HepG2 (cell line): ENCODE results near the gene EPN3. TPM values are rescaled to one million over a fixed set of nuclear protein-coding genes. Genes with fewer than 3 reads are reported as not detected.

ENCODE experiments used
- ETV5 ChIP-seq: IDR thresholded peaks from 2 replicates; pipeline ENCODE4 v1.6.1; 2018; ENCODE audit warnings: missing biosample characterization, missing genetic modification reagents, inconsistent platforms, borderline replicate concordance
- GABPB1 ChIP-seq: IDR thresholded peaks from 2 replicates; pipeline ENCODE4 v1.6.1; 2016; ENCODE audit warnings: mild to moderate bottlenecking, missing genetic modification reagents, moderate library complexity, missing compliant biosample characterization
- HNRNPLL ChIP-seq: fragments of 200-400 bp; formaldehyde crosslinking; IDR thresholded peaks from 2 replicates; pipeline ENCODE4 v1.6.1; 2017; ENCODE audit warnings: mild to moderate bottlenecking, low read depth, low read length; ENCODE audit not compliant: poor library complexity, severe bottlenecking
- KLF6 ChIP-seq: IDR thresholded peaks from 2 replicates; pipeline ENCODE4 v1.8.0; 2016; ENCODE audit warnings: missing biosample characterization, missing genetic modification reagents
- MBNL3 ChIP-seq: fragments of 250-450 bp; sonication (Bioruptor Pico); conservative IDR thresholded peaks from 2 replicates; pipeline ENCODE4 v1.8.0; 2022; ENCODE audit warnings: mild to moderate bottlenecking, inconsistent platforms
- SPEN ChIP-seq: sonication (generic); formaldehyde crosslinking; IDR thresholded peaks from 2 replicates; pipeline ENCODE4 v1.5.1; 2020; ENCODE audit warnings: low read depth, mild to moderate bottlenecking, missing genetic modification reagents
- TARDBP ChIP-seq: sonication (generic); formaldehyde crosslinking; IDR thresholded peaks from 2 replicates; pipeline ENCODE4 v1.8.0; 2022; ENCODE audit warnings: mild to moderate bottlenecking, missing genetic modification reagents
- YY1 ChIP-seq: IDR thresholded peaks from 2 replicates; pipeline ENCODE4 v1.6.1; 2011; ENCODE audit warnings: low read length, low read depth, moderate library complexity, mild to moderate bottlenecking; ENCODE audit not compliant: insufficient read depth, insufficient replicate concordance
- ZBTB7B ChIP-seq: sonication (generic); formaldehyde crosslinking; IDR thresholded peaks from 2 replicates; pipeline ENCODE4 v1.4.0; 2020; ENCODE audit warnings: missing genetic modification reagents
- ZNF7 ChIP-seq: IDR thresholded peaks from 2 replicates; pipeline ENCODE4 v1.6.1; 2016; ENCODE audit warnings: missing biosample characterization, missing genetic modification reagents
- polyA plus RNA-seq, 8 experiments: library from polyadenylated mRNA; depleted of rRNA in 3 of 8; stranded (reverse) in 7 of 8; unstranded in 1 of 8; fragments of >200 nt; fragmentation: Illumina TruSeq in 4 of 8; extraction: Trizol in 4 of 8; gene quantifications; 2 replicates each; pipeline versions ENCODE4 v1.2.1 to v1.2.3, GENCODE V29; 2011 to 2016; ENCODE audit warnings: low read depth in 4 of 8, missing spikeins in 1 of 8, mixed read lengths in 1 of 8; ENCODE audit not compliant: insufficient read depth in 1 of 8
- total RNA-seq, 5 experiments: library from RNA; depleted of rRNA; stranded (reverse); fragments of >200 nt; fragmentation: Illumina TruSeq; extraction: Trizol; gene quantifications; 2 replicates each; pipeline ENCODE4 v1.2.3, GENCODE V29; 2016; ENCODE audit warnings: low read depth in 1 of 5
- TF ChIP-seq, protein P1 (sequence below): conservative IDR thresholded peaks from 2 replicates; pipeline ENCODE4 v1.6.1; 2018; ENCODE audit warnings: missing genetic modification reagents
- TF ChIP-seq, protein P2 (sequence below): sonication (generic); formaldehyde crosslinking; IDR thresholded peaks from 2 replicates; pipeline ENCODE4 v1.4.0; 2020; ENCODE audit warnings: missing genetic modification reagents, borderline replicate concordance
- TF ChIP-seq, protein P3 (sequence below): sonication (generic); formaldehyde crosslinking; IDR thresholded peaks from 2 replicates; pipeline ENCODE4 v1.4.0; 2020; ENCODE audit warnings: missing genetic modification reagents
- TF ChIP-seq, protein P4 (sequence below): sonication (generic); formaldehyde crosslinking; IDR thresholded peaks from 2 replicates; pipeline ENCODE4 v1.8.0; 2022; ENCODE audit warnings: missing genetic modification reagents, mild to moderate bottlenecking, inconsistent platforms, borderline replicate concordance
- TF ChIP-seq, protein P5 (sequence below): sonication (generic); formaldehyde crosslinking; IDR thresholded peaks from 2 replicates; pipeline ENCODE4 v1.5.0; 2020; ENCODE audit warnings: missing genetic modification reagents
- TF ChIP-seq, protein P6 (sequence below): sonication (generic); formaldehyde crosslinking; IDR thresholded peaks from 2 replicates; pipeline ENCODE4 v1.5.1; 2020; ENCODE audit warnings: missing genetic modification reagents, mild to moderate bottlenecking, borderline replicate concordance

EPN3 gene
- total and polyA plus RNA-seq, 2 of the 13 experiments (the other 11 are each of a cell fraction or from before 2014, with no cell fraction given): 0.11 to 0.95 TPM

DNA sequence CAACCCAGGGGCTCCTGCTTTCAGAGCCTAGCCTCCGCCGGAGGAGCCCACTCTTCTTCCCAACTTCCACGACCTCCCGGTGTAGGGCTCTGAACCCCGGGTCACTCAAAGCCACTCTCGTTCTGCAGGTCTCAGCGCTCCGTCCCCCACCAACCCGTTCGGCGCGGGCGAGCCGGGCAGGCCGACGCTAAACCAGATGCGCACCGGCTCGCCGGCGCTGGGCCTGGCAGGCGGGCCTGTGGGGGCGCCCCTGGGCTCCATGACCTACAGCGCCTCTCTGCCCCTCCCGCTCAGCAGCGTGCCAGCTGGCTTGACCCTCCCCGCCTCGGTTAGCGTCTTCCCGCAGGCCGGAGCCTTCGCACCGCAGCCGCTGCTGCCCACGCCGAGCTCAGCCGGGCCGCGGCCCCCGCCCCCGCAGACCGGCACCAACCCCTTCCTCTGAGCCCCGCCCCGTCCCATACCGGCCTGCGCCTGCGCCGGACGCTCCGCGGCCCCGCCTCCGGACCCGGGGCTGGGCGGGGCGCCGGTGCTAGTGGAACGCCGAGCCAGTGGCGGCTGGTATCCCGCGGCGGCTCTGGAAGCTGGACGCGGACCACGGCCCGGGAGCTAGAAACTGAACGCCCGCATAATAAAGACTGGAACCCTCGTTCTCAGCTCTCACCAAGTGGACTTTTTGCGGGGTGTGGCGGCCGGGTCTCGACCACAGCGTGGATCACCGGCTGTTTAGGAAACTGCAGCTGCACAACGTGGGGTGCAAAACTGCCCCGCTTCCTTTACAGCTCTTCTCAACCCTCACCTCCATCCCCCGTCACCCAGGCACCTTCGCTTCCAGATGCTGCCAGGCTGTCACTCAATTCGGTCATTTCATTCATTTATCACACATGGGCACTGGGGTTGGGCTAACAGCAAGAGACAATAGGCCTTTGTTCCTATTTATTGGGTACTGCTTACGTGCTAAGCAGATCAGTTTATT is 9.5 kb downstream of the EPN3 start (continued):
- TF ChIP-seq, protein P1, sequence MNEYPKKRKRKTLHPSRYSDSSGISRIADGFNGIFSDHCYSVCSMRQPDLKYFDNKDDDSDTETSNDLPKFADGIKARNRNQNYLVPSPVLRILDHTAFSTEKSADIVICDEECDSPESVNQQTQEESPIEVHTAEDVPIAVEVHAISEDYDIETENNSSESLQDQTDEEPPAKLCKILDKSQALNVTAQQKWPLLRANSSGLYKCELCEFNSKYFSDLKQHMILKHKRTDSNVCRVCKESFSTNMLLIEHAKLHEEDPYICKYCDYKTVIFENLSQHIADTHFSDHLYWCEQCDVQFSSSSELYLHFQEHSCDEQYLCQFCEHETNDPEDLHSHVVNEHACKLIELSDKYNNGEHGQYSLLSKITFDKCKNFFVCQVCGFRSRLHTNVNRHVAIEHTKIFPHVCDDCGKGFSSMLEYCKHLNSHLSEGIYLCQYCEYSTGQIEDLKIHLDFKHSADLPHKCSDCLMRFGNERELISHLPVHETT: 0 out of 2 replicates have a peak, but pooled peaks have one; percentile 65
- TF ChIP-seq, protein P2, sequence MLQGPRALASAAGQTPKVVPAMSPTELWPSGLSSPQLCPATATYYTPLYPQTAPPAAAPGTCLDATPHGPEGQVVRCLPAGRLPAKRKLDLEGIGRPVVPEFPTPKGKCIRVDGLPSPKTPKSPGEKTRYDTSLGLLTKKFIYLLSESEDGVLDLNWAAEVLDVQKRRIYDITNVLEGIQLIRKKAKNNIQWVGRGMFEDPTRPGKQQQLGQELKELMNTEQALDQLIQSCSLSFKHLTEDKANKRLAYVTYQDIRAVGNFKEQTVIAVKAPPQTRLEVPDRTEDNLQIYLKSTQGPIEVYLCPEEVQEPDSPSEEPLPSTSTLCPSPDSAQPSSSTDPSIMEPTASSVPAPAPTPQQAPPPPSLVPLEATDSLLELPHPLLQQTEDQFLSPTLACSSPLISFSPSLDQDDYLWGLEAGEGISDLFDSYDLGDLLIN: no peak; the same call in 1 of the 2 replicates
- TF ChIP-seq, protein P3, sequence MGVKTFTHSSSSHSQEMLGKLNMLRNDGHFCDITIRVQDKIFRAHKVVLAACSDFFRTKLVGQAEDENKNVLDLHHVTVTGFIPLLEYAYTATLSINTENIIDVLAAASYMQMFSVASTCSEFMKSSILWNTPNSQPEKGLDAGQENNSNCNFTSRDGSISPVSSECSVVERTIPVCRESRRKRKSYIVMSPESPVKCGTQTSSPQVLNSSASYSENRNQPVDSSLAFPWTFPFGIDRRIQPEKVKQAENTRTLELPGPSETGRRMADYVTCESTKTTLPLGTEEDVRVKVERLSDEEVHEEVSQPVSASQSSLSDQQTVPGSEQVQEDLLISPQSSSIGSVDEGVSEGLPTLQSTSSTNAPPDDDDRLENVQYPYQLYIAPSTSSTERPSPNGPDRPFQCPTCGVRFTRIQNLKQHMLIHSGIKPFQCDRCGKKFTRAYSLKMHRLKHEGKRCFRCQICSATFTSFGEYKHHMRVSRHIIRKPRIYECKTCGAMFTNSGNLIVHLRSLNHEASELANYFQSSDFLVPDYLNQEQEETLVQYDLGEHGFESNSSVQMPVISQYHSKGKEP: 0 out of 2 replicates have a peak, but pooled peaks have one; percentile 41
- TF ChIP-seq GABPB1 (peak; percentile 82), ZBTB7B (CRISPR knock-in tag) (peak; percentile 66; the same call in 1 of the 2 replicates), HNRNPLL (peak; percentile 69), ZNF7 (CRISPR knock-in tag) (peak; percentile 44; the same call in 1 of the 2 replicates), SPEN (CRISPR knock-in tag) (peak; percentile 89), ETV5 (no peak; the same call in 1 of the 2 replicates), KLF6 (CRISPR knock-in tag) (peak; percentile 87), YY1 (peak; percentile 79), MBNL3 (no peak), TARDBP (CRISPR knock-in tag) (no peak; the same call in 1 of the 2 replicates)
- TF ChIP-seq, protein P4, sequence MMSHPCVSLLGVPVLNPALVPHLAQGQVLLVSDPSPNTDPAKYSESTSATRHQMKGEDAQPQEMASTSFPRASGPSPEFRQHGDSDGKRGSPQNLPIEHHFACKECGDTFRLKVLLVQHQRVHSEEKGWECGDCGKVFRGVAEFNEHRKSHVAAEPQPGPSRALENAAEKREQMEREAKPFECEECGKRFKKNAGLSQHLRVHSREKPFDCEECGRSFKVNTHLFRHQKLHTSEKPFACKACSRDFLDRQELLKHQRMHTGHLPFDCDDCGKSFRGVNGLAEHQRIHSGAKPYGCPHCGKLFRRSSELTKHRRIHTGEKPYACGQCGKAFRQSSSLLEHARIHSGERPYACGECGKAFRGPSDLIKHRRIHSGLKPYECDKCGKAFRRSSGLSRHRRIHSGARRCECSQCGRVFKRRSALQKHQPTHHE (CRISPR knock-in tag): peak; percentile 46; the same call in 1 of the 2 replicates
- TF ChIP-seq, protein P5, sequence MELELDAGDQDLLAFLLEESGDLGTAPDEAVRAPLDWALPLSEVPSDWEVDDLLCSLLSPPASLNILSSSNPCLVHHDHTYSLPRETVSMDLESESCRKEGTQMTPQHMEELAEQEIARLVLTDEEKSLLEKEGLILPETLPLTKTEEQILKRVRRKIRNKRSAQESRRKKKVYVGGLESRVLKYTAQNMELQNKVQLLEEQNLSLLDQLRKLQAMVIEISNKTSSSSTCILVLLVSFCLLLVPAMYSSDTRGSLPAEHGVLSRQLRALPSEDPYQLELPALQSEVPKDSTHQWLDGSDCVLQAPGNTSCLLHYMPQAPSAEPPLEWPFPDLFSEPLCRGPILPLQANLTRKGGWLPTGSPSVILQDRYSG (CRISPR knock-in tag): peak; percentile 81; the same call in 1 of the 2 replicates
- TF ChIP-seq, protein P6, sequence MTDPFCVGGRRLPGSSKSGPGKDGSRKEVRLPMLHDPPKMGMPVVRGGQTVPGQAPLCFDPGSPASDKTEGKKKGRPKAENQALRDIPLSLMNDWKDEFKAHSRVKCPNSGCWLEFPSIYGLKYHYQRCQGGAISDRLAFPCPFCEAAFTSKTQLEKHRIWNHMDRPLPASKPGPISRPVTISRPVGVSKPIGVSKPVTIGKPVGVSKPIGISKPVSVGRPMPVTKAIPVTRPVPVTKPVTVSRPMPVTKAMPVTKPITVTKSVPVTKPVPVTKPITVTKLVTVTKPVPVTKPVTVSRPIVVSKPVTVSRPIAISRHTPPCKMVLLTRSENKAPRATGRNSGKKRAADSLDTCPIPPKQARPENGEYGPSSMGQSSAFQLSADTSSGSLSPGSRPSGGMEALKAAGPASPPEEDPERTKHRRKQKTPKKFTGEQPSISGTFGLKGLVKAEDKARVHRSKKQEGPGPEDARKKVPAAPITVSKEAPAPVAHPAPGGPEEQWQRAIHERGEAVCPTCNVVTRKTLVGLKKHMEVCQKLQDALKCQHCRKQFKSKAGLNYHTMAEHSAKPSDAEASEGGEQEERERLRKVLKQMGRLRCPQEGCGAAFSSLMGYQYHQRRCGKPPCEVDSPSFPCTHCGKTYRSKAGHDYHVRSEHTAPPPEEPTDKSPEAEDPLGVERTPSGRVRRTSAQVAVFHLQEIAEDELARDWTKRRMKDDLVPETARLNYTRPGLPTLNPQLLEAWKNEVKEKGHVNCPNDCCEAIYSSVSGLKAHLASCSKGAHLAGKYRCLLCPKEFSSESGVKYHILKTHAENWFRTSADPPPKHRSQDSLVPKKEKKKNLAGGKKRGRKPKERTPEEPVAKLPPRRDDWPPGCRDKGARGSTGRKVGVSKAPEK: no peak
